Astrocyte of the cerebellum (primary cell): ENCODE measurements around the gene TLE4.
A peak's percentile ranks its signal among the peaks of the same experiment; 100 is the strongest.

Experiments
- DNase-seq: peaks from one replicate; pipeline ENCODE4 v3.0.0-alpha.2; 2011; ENCODE audit warnings: low read depth
- H3K4me3 ChIP-seq: 2 replicates; pipeline ENCODE4 v1.5.1; 2011; ENCODE audit warnings: mild to moderate bottlenecking, low read depth, low read length, moderate library complexity
- in situ Hi-C: cut with HindIII; loops from 2 replicates; pipeline ENCODE4 v1.10.0; 2017; ENCODE audit warnings: low sequenced_read_pairs
- TF ChIP-seq, protein P1 (sequence below): IDR thresholded peaks from 2 replicates; pipeline ENCODE4 v1.5.1; 2012; ENCODE audit warnings: low read length, low read depth, moderate library complexity, mild to moderate bottlenecking; ENCODE audit errors: missing control alignments

TLE4 gene

DNA sequence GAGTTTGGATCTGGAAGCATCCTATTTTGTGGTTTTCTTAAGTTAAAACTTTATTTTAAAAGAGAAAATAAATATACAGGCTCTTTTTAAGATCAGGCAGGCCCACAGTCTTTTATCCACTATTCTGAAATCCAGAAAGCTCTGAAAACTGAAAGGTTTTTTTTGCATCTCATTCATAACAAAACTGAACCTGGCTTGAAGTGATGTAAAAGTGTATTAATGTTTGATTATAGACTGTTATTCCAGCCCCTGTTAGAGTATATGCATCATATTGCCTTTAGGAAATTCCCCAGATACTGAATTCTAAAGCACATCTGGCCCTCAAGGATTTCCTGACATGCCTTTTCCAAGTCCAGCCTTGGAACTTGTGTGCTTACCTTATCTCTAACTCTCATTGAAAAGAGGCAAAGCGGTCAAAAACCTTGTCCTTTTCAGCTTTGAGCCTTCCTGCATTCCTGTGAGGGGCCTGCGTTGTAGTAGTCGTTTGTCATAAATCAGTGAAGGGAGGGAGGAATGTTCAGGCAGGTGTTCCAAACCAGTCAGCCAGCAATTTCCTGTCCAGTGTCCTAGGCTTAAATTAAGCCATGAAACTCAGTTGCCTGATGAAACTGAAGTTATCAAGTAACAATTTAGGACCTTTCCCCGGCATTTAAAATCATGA, 110.4 kb downstream of the TLE4 start:
- DNase-seq: no peak
- in situ Hi-C loops: no loop called here
- no peak overlapping the region for H3K4me3 ChIP-seq
- TF ChIP-seq, protein P1, sequence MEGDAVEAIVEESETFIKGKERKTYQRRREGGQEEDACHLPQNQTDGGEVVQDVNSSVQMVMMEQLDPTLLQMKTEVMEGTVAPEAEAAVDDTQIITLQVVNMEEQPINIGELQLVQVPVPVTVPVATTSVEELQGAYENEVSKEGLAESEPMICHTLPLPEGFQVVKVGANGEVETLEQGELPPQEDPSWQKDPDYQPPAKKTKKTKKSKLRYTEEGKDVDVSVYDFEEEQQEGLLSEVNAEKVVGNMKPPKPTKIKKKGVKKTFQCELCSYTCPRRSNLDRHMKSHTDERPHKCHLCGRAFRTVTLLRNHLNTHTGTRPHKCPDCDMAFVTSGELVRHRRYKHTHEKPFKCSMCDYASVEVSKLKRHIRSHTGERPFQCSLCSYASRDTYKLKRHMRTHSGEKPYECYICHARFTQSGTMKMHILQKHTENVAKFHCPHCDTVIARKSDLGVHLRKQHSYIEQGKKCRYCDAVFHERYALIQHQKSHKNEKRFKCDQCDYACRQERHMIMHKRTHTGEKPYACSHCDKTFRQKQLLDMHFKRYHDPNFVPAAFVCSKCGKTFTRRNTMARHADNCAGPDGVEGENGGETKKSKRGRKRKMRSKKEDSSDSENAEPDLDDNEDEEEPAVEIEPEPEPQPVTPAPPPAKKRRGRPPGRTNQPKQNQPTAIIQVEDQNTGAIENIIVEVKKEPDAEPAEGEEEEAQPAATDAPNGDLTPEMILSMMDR: no peak

DNA sequence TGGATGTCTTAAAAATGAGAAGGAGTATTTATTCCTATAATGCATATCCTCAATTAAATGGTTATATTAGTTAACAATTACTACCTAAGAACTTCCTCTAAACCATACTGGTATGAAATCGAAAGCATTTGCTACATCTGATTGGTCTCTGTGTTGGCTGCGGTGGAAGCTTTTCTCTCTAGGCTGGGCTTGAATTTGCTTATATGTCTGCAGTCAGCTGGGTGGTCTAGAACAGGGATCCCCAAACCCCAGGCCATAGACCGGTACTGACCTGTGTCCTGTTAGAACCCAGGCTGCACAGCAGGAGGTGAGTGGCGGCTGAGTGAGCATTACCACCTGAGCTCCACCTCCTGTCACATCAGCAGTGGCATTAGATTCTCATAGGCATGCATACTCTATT, 112.3 kb downstream of the TLE4 start:
- DNase-seq: no peak
- no peak overlapping the region for H3K4me3 ChIP-seq
- in situ Hi-C loops: no loop called here
- TF ChIP-seq, protein P1: no peak

DNA sequence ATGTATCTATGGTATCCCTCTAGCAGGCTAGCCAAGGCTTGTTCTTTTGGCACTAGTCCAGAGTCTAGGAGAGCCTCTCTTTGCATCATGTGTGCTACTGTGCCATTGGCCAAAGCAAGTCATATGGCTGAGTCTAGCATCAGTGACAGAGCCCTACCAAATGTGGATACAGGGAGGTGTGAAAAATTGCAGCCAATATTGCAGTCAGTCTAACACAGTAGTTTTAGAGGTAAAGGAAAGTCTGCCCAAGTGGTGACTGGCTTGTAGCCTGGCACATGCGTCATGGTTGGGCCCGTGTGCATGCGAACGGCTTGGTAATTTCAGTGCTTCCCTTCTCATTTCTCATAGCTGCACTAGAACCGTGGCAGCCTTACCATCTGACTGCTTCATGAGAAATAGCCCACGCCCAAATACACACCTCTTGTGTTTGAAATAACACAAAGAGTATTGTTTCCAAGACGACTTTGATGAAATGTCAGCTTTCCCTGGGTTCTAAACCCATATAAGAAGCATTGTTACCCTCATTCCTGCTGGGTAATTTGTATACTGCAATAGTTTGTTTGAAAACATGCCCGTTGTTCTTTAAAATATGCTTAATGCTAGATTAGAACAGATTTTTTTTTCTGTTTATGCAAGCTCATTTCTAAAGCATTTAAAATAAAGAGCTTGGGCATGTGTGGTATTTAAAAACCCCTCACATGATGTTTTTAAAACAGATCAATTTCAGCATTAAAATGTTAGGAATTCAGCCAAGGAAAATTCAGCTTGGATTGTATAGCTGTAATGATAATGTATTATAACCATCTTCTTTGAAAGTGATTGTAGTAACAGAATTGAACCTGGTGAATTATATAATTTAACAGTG, 113.2 kb downstream of the TLE4 start:
- TF ChIP-seq, protein P1: no peak
- no peak overlapping the region for H3K4me3 ChIP-seq
- no peak for DNase-seq
- in situ Hi-C loops: no loop called here

DNA sequence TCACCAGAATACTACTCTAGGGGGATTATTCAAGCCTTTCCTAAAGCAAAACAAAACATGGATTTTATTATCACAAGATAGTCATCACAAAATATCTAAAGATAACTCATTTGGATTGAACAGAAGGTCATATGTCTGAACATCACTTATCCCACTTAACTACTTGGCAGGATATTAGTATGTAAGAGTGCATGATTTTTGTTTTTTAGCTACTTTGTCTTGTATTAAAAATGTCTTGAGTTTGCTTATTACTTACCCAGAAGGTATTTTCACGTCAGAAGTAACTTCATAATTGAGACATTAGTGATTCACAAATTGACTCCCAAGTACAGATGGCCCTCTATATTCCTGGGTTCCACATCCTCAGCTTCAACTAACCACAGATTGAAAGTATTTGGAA, 113.8 kb downstream of the TLE4 start:
- in situ Hi-C loops: no loop called here
- TF ChIP-seq, protein P1: no peak
- no peak for DNase-seq
- no peak overlapping the region for H3K4me3 ChIP-seq

DNA sequence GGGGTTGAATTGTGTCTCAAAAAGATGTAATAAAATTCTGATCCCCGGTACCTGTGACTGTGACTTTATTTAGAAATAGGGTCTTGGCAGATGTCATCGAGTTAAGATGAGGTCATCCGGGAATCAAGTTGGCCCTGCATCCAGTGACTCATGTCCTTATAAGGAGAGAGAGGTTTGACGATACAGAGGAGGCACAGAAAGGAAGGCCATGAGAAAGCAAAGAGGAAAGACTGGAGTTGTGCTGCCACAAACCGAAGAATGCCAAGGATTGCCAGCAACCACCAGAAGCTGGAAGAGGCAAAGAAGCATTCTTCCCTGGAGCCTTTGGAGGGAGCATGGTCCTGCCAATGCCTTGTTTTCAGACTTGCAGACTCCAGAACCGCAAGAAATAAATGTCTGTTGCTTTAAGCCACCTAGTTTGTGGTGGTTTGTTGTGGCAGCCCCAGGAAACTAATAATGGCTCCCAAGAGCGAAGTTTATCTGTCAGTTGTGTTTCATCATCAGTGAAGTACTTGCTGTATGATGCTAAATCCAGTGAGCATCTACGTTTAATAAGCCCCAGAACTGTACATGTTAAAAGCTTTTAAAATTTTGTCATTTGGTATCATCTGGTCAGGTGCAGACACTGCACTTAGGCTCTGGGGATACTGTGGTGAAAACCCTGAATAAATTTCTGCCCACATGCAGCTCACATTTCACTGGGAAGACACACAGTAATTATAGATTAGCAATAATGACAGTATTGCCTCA, 114.8 kb downstream of the TLE4 start:
- H3K4me3 ChIP-seq: no peak overlapping the region
- DNase-seq: peak; percentile 99
- in situ Hi-C loops: no loop called here
- TF ChIP-seq, protein P1: peak; percentile 45

DNA sequence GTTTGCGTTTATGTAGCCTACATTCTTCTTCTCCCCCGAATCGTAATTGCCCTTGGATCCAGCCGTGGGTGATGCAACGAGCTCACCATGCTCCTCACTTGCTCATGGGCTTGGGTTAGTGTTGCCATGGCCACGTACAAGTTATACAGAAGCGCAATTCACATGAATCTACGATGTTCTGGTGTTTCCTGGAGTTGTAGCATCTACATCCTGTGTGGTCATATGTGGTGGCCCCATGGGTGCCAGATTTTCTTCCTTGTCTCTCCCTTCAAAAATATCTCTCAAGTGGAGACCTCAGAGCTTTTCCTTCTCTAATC, 115.3 kb downstream of the TLE4 start:
- in situ Hi-C loops: no loop called here
- no peak overlapping the region for H3K4me3 ChIP-seq

More for the DNA sequence above, 115.3 kb downstream of the TLE4 start:
- no peak for DNase-seq
- TF ChIP-seq, protein P1: no peak
